HEK293T (cell line): ENCODE results near the gene SLC14A1.

Experiments
- CTCF ChIA-PET: fragments of 350-600 bp; formaldehyde crosslinking; extraction: SDS; loops from one replicate; lab custom pipeline; 2021; ENCODE audit warnings: antibody characterized with exemption, inconsistent platforms; lab: Yijun Ruan, JAX
- POLR2A ChIA-PET: fragments of 350-600 bp; formaldehyde crosslinking; extraction: SDS; loops from one replicate; lab custom pipeline; 2020; ENCODE audit warnings: antibody characterized with exemption, inconsistent platforms; lab: Yijun Ruan, JAX
- DNase-seq: peaks from one replicate; pipeline ENCODE4 v3.0.0; 2012; ENCODE audit warnings: mixed read lengths; ENCODE audit errors: extremely low spot score
- ARNT ChIP-seq: fragments of 450-650 bp; IDR thresholded peaks from 2 replicates; pipeline ENCODE4 v1.6.1; 2017; ENCODE audit warnings: mild to moderate bottlenecking
- BHLHE40 ChIP-seq: fragments of 450-650 bp; IDR thresholded peaks from 2 replicates; pipeline ENCODE4 v1.6.1; 2016; ENCODE audit warnings: mild to moderate bottlenecking, moderate library complexity, borderline replicate concordance
- CTBP1 ChIP-seq: fragments of 450-650 bp; IDR thresholded peaks from 2 replicates; pipeline ENCODE4 v1.6.1; 2016; ENCODE audit warnings: borderline replicate concordance
- ELF4 ChIP-seq: fragments of 450-650 bp; IDR thresholded peaks from 2 replicates; pipeline ENCODE4 v1.6.1; 2017; ENCODE audit warnings: antibody characterized with exemption
- FOXA1 ChIP-seq: fragments of 450-650 bp; IDR thresholded peaks from 2 replicates; pipeline ENCODE4 v1.6.1; 2016; ENCODE audit warnings: mild to moderate bottlenecking
- FOXK2 ChIP-seq: fragments of 450-650 bp; IDR thresholded peaks from 2 replicates; pipeline ENCODE4 v1.6.1; 2016; ENCODE audit warnings: mild to moderate bottlenecking
- FOXM1 ChIP-seq: fragments of 450-650 bp; IDR thresholded peaks from 2 replicates; pipeline ENCODE4 v1.6.1; 2017; ENCODE audit warnings: mild to moderate bottlenecking, borderline replicate concordance
- HDGF ChIP-seq: fragments of 450-650 bp; IDR thresholded peaks from 2 replicates; pipeline ENCODE4 v1.6.1; 2017; ENCODE audit warnings: antibody characterized with exemption, borderline replicate concordance
- L3MBTL2 ChIP-seq: fragments of 450-650 bp; conservative IDR thresholded peaks from 2 replicates; pipeline ENCODE4 v1.6.1; 2016; ENCODE audit warnings: mild to moderate bottlenecking
- LEF1 ChIP-seq: fragments of 450-650 bp; IDR thresholded peaks from 2 replicates; pipeline ENCODE4 v1.6.1; 2017; ENCODE audit warnings: mild to moderate bottlenecking, borderline replicate concordance
- NFRKB ChIP-seq: fragments of 450-650 bp; IDR thresholded peaks from 2 replicates; pipeline ENCODE4 v1.6.1; 2016; ENCODE audit warnings: mild to moderate bottlenecking, moderate library complexity
- SP1 ChIP-seq: fragments of 450-650 bp; IDR thresholded peaks from 2 replicates; pipeline ENCODE4 v1.6.1; 2017
- SUZ12 ChIP-seq: fragments of 450-650 bp; IDR thresholded peaks from 2 replicates; pipeline ENCODE4 v1.6.1; 2016; ENCODE audit warnings: mild to moderate bottlenecking
- TARDBP ChIP-seq: fragments of 450-650 bp; IDR thresholded peaks from 2 replicates; pipeline ENCODE4 v1.6.1; 2016
- ZNF384 ChIP-seq: fragments of 450-650 bp; IDR thresholded peaks from 2 replicates; pipeline ENCODE4 v1.6.1; 2016
- TF ChIP-seq, protein P1 (sequence below): fragments of 450-650 bp; IDR thresholded peaks from 2 replicates; pipeline ENCODE4 v1.6.1; 2016

Gene SLC14A1

DNA sequence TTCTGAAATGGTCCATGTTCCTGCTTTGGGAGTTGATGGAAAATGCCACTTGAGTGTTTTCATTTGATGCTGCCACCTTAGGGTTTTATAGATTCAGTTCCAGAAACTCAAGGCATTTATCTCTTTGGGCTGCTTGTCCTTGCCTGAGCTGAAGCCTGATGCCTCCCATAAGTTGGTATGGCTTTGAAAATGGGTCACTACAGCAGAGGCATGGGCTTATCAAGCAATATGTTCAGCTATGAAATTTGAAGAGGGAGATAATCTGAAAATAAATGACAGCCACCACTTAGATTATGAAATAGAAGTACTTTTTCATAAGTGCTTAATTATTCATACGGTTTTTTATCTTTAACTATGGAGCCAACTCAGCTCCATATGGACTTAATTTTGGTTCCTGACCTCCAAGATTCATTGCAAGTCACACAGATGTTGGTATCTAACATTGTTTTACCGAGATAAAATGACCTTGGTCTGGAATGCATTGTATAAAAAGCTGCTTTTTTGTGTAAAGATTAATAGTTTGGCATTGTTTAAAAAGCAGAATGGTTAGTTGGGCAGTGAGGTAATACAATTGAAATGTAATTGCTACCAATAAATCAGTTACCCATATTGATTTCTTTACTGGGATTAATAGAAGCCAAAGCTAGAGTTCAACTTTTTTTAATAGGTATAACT lies 4.5 kb downstream of the SLC14A1 start:
- no peak for TF ChIP-seq TARDBP
- no peak for TF ChIP-seq FOXK2
- no peak for TF ChIP-seq HDGF
- TF ChIP-seq LEF1, result no peak
- ChIA-PET POLR2A (no interaction called here), CTCF (no interaction called here)
- DNase-seq, result no peak

DNA sequence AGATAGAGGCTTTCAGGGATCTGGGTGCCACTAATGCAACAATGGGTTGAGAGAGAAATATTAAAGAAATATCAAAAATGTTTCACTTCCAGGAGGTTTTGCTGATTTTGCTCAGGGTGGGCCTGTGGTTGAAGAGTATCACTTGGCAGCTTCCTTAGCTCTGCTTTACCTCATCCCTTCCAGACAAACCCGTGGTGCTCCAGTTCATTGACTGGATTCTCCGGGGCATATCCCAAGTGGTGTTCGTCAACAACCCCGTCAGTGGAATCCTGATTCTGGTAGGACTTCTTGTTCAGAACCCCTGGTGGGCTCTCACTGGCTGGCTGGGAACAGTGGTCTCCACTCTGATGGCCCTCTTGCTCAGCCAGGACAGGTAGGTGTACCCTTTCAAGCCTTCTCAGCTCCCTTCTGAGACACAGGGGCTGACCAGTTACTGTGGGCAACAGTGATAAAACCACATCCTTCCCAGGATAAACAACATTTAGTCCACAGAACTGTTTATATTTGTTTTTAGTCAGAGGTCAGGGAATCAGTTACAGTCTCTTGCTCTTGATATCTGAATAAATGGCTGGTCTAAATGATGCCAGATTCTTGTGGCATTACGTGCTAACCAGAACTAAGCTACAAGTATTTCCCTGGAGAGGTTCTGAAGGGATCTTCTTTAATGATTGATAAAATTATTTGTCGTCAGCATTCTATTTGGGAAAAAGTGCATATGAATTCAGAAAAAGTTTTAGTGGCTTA lies 7.0 kb downstream of the SLC14A1 start:
- no peak for DNase-seq
- ChIA-PET POLR2A (no interaction called here), CTCF (interaction anchor here (1.0 kb wide), 1 partner anchor 8 kb away, joined by 3 read pairs; no protein-coding TSS in a partner anchor)

DNA sequence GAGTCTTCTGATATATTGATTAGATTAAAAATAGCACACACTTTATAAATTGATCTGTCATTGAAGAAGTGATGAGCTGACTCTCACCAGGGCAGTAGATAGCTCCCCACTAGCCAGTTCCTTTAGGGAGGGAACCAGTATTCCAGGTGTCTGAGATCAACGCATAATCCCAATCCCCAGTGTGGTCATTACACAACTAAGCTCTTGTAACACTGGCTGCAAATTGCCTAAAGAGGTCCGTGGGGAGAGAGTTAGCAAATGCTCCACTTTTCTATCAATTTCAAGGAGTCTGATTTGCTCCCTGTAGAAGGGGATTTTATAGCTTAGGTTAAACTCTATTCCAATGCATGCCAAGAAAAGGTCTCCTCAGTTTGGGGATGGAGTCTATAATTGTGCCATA lies 7.7 kb downstream of the SLC14A1 start:
- TF ChIP-seq L3MBTL2, result no peak
- no peak for TF ChIP-seq ELF4
- no peak for TF ChIP-seq ZNF384
- TF ChIP-seq, protein P1, sequence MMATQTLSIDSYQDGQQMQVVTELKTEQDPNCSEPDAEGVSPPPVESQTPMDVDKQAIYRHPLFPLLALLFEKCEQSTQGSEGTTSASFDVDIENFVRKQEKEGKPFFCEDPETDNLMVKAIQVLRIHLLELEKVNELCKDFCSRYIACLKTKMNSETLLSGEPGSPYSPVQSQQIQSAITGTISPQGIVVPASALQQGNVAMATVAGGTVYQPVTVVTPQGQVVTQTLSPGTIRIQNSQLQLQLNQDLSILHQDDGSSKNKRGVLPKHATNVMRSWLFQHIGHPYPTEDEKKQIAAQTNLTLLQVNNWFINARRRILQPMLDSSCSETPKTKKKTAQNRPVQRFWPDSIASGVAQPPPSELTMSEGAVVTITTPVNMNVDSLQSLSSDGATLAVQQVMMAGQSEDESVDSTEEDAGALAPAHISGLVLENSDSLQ, result no peak
- TF ChIP-seq BHLHE40, result no peak
- TF ChIP-seq TARDBP, result no peak

More for the DNA sequence above, 7.0 kb downstream of the SLC14A1 start:
- TF ChIP-seq FOXK2 (no peak), SUZ12 (no peak), FOXA1 (no peak), L3MBTL2 (no peak), CTBP1 (no peak), ELF4 (no peak), BHLHE40 (no peak), ARNT (no peak), FOXM1 (no peak), LEF1 (no peak)
- TF ChIP-seq, protein P1, result no peak

DNA sequence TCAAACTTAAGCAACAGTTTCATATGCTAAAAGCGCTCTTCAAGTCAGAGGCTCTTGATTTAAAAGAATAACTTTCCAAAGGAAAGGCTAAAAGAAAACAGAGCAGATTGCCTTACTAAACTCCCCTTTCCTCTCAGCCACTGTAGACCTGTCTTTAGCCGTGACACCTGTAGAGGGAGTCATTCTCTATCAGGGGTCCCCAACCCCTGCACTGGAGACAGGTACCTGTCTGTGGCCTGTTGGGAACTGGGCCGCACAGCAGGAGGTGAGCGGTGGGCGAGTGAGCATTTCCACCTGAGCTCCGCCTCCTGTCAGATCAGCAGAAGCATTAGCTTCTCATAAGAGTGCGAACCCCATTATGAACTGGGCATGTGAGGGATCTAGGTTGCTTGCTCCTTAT lies 9.6 kb downstream of the SLC14A1 start:
- TF ChIP-seq FOXK2 (no peak), FOXA1 (no peak), TARDBP (no peak), FOXM1 (no peak), NFRKB (no peak), L3MBTL2 (no peak), ARNT (no peak)
- TF ChIP-seq, protein P1, result no peak
- POLR2A ChIA-PET, result no interaction called here
- CTCF ChIA-PET, result no interaction called here

More for the DNA sequence above, 7.7 kb downstream of the SLC14A1 start:
- CTCF ChIA-PET, result interaction anchor here (1.0 kb wide), 1 partner anchor 9 kb away, joined by 3 read pairs; no protein-coding TSS in a partner anchor
- no peak for DNase-seq
- POLR2A ChIA-PET, result no interaction called here

DNA sequence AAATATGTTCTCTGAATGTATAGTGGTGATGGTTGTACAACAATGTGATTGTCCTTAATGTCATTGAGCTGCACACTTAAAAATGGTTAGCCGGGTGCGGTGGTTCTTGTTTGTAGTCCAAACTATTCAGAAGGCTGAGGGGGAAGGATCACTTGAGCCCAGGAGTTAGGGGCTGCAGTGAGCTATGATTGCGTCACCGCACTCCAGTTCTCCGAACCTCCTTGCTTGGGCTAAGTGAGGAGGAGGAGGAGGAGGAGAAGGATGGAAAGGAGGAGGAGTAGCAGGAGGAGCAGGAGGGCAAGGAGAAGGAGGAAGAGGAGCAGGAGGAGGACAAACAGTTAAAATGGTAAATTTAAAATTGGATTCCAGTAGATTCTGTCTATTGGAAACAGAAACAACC lies 10.5 kb downstream of the SLC14A1 start:
- POLR2A ChIA-PET, result no interaction called here
- TF ChIP-seq FOXA1, result no peak
- no peak for TF ChIP-seq ELF4
- no peak for TF ChIP-seq CTBP1
- TF ChIP-seq LEF1, result no peak
- TF ChIP-seq BHLHE40, result no peak
- no peak for TF ChIP-seq SUZ12
- DNase-seq, result no peak
- CTCF ChIA-PET, result no interaction called here

More for the DNA sequence above, 9.6 kb downstream of the SLC14A1 start:
- DNase-seq, result no peak

DNA sequence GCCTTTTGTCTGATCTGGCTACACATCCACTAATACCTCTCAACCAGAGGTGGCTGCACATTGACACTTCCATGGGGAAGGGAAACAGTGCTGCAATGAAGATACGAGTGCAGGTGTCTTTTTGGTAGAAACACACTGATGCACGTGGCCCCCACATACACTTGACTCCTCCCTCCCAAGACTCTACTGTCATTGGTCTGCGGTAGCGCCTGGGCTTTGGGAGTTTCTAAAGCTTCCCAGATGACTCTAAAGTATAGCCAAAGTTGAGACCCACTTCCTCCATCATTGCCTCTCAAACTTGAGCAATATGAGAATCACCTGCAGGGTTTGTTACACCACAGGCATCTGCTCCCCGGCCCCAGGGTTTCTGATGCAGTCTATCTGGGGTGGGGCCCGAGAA lies 11.0 kb downstream of the SLC14A1 start:
- POLR2A ChIA-PET, result no interaction called here
- no peak for DNase-seq
- CTCF ChIA-PET, result no interaction called here
- TF ChIP-seq SP1 (no peak), ZNF384 (no peak), FOXK2 (no peak), HDGF (no peak), SUZ12 (no peak), L3MBTL2 (no peak)

DNA sequence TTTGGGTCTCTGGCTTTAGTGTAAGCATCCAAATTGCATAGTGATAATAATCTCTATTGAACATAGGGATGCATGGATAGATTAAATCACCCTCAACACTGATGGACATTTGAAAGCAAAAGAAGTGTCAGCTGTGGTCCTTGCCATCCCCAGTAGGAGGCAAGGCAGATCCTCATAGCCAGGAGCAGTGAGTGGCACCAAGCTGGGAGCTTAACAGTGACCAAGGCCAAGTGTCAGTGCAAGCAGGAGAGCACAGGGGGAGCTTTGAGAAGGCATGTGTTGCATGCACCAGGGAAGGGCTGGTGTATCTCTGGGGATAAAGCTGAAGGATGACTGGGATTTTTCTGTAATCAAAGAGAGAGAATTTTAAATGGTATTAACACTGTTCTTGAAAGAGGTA lies 14.7 kb downstream of the SLC14A1 start:
- ChIA-PET POLR2A (no interaction called here), CTCF (no interaction called here)
- no peak for TF ChIP-seq FOXM1
- TF ChIP-seq L3MBTL2, result no peak
- TF ChIP-seq CTBP1, result no peak
- TF ChIP-seq SP1, result no peak
- TF ChIP-seq, protein P1, result no peak
- no peak for DNase-seq
